Neutrophil (primary cell): ENCODE data around the gene BROX.
A peak's percentile ranks its signal among the peaks of the same experiment; 100 is the strongest.
"Not testable (repeated sequence)": the region's sequence is repeated elsewhere in the genome, so short reads cannot be mapped to it uniquely, and the experiment has no call there.

Source experiments
- H3K27ac ChIP-seq: fragments of 200-600 bp; sonication (generic); 2 replicates; pipeline ENCODE4 v1.5.1; 2016; ENCODE audit warnings: mild to moderate bottlenecking, moderate library complexity
- H3K27me3 ChIP-seq: fragments of 200-600 bp; sonication (generic); 2 replicates; pipeline ENCODE4 v1.6.0; 2016; ENCODE audit warnings: mild to moderate bottlenecking
- H3K36me3 ChIP-seq: fragments of 200-600 bp; sonication (generic); 2 replicates; pipeline ENCODE4 v1.5.1; 2017
- H3K4me1 ChIP-seq, 2 experiments: fragments of 200-600 bp in 1 of 2; sonication (generic) in 1 of 2; 1 replicate in 1 of 2; 2 replicates in 1 of 2; pipeline versions ENCODE4 v1.5.1 to v1.6.1; 2013 to 2016; ENCODE audit warnings: low read depth in 1 of 2, low read length in 1 of 2, mild to moderate bottlenecking in 1 of 2, moderate library complexity in 1 of 2; ENCODE audit not compliant: control insufficient read depth in 1 of 2, insufficient read depth in 1 of 2
- H3K4me3 ChIP-seq, 2 experiments: fragments of 200-600 bp in 1 of 2; sonication (generic) in 1 of 2; 1 replicate in 1 of 2; 2 replicates in 1 of 2; pipeline ENCODE4 v1.5.1; 2013 to 2016; ENCODE audit warnings: low read depth in 1 of 2, low read length in 1 of 2, mild to moderate bottlenecking in 1 of 2, moderate library complexity in 1 of 2
- H3K9me3 ChIP-seq: fragments of 200-600 bp; sonication (generic); 2 replicates; pipeline ENCODE4 v1.5.1; 2016
- CTCF ChIP-seq: fragments of 200-600 bp; sonication (generic); IDR thresholded peaks from 2 replicates; pipeline ENCODE4 v1.5.1; 2016; ENCODE audit warnings: antibody characterized with exemption

BROX gene

GRCh38 chr1:222712253-222713090 lies at the start of gene BROX, which contains the start of gene AIDA:
Gene BROX (plus strand): TSS chr1:222712564. CDS start chr1:222715700, 3,136 bp downstream.
Gene AIDA (minus strand): TSS chr1:222712491. CDS start chr1:222712317, 174 bp downstream.
- Histone ChIP-seq H3K27ac (peak within 1 kb of the TSS; percentile 98), H3K4me3 (peak within 1 kb of the TSS; percentile 69 to 97), H3K4me1 (peaks cover 31 to 37% of the 10 kb centered on the region in 2 experiments), H3K9me3 (no peaks in the 10 kb centered on the region), H3K36me3 (peaks cover 29% of the 10 kb centered on the region), H3K27me3 (no peaks in the 10 kb centered on the region)
- TF ChIP-seq CTCF, result peak; percentile 37

GRCh38 chr1:222663431-222663934 lies 48.9 kb upstream of the BROX start:
- Histone ChIP-seq H3K9me3 (no peaks in the 10 kb centered on the region), H3K4me3 (no peak overlapping the region), H3K4me1 (no peaks in the 10 kb centered on the region), H3K27ac (no peak overlapping the region), H3K27me3 (no peaks in the 10 kb centered on the region), H3K36me3 (peaks cover 95% of the 10 kb centered on the region)
- no peak for TF ChIP-seq CTCF

GRCh38 chr1:222665964-222666363 lies 46.4 kb upstream of the BROX start:
- no peak for TF ChIP-seq CTCF
- H3K27ac ChIP-seq, result no peak overlapping the region
- H3K9me3 ChIP-seq, result no peaks in the 10 kb centered on the region
- H3K36me3 ChIP-seq, result peaks cover 83% of the 10 kb centered on the region
- no peaks in the 10 kb centered on the region for H3K27me3 ChIP-seq
- no peaks in the 10 kb centered on the region for H3K4me1 ChIP-seq
- H3K4me3 ChIP-seq, result no peak overlapping the region

GRCh38 chr1:222668184-222668583 lies 44.2 kb upstream of the BROX start:
- peaks cover 81% of the 10 kb centered on the region for H3K36me3 ChIP-seq
- H3K27ac ChIP-seq, H3K4me3 ChIP-seq, H3K9me3 ChIP-seq, H3K27me3 ChIP-seq, H3K4me1 ChIP-seq: not testable (repeated sequence)

GRCh38 chr1:222669107-222669506 lies 43.3 kb upstream of the BROX start:
- not testable (repeated sequence) for H3K27ac ChIP-seq, H3K4me1 ChIP-seq, H3K27me3 ChIP-seq, H3K4me3 ChIP-seq, H3K9me3 ChIP-seq
- H3K36me3 ChIP-seq, result peaks cover 78% of the 10 kb centered on the region

GRCh38 chr1:222670110-222670509 lies 42.3 kb upstream of the BROX start:
- H3K27ac ChIP-seq, result no peak overlapping the region
- no peaks in the 10 kb centered on the region for H3K4me1 ChIP-seq
- no peak for TF ChIP-seq CTCF
- no peaks in the 10 kb centered on the region for H3K9me3 ChIP-seq
- no peak overlapping the region for H3K4me3 ChIP-seq
- no peaks in the 10 kb centered on the region for H3K27me3 ChIP-seq
- H3K36me3 ChIP-seq, result peaks cover 78% of the 10 kb centered on the region
